GM21619 (cell line): Measurements from ENCODE around the gene HNRNPD.
"Not testable (repeated sequence)": the region's sequence is repeated elsewhere in the genome, so short reads cannot be mapped to it uniquely, and the experiment has no call there.

Experiments used
- ATAC-seq: cut with Tn5 transposase; IDR thresholded peaks from one replicate; pipeline ENCODE4 v1.9.1; 2021; ENCODE audit not compliant: unreplicated experiment

HNRNPD gene

GRCh38 chr4:82373486-82373815 lies 340 bp downstream of the HNRNPD start:
- peak; percentile 9 for ATAC-seq

DNA sequence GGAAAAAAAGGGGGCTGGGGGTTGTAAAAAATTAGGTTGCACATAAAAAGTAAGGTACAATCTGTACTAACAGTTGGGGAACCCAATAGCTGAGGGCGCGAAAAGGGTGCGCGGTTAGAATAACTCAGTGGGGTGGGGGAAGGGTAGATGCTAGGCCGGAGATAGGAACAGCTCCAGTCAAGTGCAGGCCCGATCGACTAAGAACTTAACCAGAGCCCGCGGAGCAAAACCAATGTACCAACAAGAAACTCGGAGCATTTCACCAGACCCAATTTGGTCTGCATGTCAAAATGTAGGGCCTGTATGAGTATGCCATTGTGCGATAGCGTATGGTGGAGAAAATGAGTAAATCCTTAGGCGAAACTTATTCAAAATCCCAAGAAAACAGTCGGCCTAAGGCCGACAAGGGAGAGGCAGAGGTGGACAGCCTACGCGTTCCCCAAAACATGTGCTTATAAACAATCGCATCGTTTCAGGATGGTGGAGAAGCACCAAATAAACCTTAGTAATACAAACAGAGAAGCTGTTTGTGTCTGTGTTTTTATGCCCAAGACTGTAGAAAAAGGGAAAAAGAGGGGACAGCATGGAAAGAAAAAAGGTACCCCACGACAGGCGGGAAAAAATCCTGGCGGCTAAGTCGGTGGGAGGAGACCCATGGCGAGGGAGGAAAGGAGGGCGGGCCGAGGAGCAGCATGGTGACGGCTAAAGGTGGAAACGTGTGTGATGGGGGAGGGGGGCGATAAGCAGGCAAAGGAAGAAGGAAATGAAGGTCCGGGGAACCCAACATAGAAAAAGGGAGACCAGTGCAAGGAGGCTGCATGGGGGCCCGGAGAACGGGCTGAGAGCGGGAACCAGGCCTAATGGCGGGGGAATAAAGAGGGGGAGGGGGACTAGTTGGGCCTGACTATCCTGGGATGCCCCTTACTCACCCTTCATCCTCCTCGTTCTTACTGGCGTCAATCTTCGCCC lies 990 bp downstream of the HNRNPD start:
- ATAC-seq = peak; percentile 16

GRCh38 chr4:82371497-82371896 lies 2.3 kb downstream of the HNRNPD start:
- ATAC-seq = no peak

DNA sequence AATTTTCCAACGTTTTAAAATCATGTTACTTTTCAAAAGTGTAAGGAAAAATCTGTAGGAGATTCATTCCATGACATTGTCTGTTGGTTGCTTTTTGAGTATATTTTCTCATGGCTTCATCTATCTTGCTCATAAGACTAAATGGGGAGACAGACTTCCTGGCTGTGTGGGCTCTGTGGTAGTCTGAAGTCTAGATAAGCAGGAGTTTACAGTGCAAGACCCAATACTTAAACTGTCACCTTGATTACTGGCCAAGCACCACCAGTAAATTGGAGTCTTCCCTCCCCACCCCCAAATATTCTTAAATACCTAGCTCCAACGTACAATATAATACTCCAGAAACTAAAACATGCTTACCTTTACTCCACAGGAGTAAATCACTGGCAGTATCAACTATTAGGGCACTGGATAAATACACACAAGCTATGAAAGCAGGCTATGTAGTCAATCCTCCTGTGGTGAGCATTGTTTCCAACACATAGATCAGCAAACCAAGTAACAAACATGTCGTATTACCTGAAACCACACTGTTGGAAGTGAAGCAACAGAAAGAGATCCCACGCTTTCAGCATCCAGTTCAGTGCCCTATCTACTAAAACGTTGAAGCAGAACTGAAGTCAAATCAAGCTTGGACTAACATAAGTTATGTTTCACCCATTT lies 6.2 kb downstream of the HNRNPD start:
- ATAC-seq = no peak

DNA sequence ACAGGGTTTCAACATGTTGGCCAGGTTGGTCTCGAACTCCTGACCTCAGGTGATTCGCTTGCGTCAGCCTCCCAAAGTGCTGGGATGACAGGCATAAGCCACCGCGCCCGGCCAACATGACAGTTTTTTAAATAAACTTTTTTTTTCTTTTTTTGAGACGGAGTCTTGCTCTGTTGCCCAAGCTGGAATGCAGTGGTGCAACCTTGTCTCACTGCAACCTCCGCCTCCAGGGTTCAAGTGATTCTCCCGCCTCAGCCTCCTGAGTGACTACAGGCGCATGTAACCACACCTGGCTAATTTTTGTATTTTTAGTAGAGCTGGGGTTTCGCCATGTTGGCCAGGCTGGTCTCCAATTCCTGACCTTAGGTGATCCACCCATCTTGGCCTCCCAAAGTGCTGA lies 7.4 kb downstream of the HNRNPD start:
- not testable (repeated sequence) for ATAC-seq

DNA sequence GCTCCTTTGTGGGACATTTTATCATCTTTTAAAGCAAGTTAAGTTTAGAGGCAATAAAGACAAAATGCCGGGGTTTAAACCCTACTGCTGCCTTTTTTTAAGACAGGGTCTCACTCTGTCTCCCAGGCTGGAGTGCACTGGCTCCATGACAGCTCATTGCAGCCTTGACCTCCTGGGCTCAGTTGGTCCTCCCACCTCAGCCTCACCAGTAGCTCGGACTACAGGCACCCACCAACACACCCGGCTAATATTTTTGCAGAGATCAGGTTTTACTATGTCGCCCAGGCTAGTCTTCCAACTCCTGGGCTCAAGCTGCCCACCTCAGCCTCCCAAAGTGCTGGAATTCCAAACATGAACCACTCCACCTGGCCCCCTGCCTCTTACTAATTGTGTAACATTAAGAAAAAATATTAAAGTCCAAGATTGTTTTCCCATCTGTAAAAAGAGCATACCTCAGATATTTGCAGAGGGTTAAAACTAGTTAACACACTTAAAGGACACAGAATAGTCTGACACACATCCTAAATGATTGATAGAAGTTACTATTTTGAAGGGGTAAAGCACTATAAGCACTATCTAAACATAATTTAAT lies 9.8 kb downstream of the HNRNPD start:
- no peak for ATAC-seq

DNA sequence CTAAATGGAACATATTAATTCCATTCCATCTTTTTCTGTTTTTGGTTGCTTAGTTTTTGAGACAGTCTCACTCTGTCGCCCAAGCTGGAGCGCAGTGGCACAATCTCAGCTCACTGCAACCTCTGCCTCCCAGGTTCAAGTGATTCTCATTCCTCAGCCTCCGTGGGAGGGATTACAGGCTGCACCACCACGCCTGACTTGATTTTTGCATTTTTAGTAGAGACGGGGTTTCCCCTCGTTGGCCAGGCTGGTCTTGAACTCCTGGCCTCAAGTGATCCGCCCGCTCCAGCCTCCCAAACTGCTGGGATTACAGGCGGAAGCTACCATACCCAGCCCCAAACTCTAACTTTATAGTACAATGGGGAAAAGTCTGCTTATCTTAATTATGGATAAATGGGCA lies 11.2 kb downstream of the HNRNPD start:
- ATAC-seq = peak; percentile 57

DNA sequence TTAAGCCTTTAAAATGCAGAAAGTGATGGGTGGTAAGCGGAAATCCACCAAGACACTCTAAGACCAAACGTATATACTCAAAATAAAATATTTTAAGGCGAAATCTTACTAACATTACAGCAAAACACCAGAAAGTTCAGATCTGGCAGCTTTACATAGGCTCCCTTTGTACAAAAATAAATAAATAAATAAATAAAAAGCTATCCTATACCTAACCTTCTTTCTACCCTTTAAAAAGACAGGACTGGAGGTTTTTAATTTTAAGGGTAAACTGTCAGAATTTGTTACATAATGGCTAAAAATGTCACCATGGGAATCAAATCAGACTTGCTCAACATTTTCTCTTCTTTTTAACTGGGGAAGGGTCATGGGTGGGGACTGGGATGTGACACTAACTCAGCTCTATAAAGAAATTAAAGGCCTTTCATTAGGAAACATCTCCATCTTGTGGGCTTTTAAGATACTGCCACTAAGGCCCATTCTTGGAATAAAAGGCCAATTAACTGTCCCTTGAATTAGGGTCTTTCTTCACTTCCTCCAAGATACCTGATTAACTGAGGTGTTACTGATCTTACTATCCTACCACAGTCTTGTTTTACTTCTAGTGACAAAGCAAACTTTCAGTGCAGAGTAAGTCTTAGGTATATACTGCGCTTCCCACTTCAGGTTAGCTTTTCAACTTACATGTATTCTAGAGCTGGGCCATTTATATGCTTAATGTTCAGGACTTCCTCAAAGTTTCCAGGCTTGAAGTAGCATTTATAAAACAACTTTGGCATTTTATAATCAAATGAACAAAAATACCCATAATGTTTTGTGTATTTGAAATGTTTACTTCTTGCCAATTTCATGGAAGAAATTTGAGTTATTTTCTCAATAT lies 13.3 kb downstream of the HNRNPD start:
- no peak for ATAC-seq

DNA sequence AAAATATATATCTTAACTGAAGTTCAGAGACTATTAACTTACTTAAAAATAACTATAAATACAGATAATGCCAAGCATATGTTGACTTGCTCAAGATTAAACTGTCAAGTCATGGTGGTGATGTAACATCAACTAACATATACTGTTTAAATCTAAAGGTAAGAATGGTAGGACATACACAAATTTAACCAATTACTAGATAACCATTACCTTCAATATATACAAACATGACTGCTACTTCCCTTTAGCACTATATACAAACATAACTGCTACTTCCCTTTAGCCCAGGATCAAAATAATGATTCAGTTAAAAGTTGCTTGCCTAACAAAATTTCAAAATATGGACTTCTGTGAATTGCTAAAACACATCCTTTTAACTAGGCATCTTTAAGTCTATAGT lies 14.9 kb downstream of the HNRNPD start:
- no peak for ATAC-seq

- no peak for ATAC-seq
Measured at GRCh38 chr4:82357640-82358039, 16.2 kb downstream of the HNRNPD start.

- ATAC-seq = no peak
Measured at GRCh38 chr4:82354788-82355187, 19.0 kb downstream of the HNRNPD start.

- ATAC-seq = peak; percentile 46
Measured at GRCh38 chr4:82352825-82353366, 20.9 kb downstream of the HNRNPD start.

DNA sequence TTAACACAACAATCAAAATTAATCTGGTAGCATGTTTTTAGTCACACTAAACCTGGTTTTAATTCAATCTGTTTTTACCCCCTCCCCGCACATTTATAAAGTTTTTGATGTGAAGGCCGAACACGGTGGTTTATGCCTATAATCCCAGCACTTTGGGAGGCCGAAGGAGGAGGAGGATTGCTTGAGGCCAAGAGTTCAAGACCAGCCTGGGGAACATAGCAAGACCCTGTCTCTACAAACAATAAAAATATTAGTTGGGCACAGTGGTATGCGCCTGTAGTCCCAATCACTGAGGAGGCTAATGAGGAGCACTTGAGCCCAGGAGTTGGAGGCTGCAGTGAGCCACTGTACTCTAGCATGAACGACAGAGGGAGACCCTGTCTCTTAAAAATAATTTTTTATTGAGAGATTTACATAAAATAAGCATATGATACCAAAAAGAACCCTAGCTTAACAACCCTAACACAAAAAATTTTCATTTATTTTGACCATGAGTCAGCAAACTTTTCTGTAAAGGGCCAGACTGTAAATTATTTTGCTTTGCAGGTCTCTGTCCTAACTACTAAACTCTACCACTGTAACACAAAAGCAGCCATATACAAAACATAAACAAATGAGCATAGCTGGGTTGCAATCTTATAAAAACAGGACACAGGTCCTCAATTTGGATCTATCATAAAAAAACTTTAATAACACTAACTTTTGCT lies 21.5 kb downstream of the HNRNPD start:
- no peak for ATAC-seq

DNA sequence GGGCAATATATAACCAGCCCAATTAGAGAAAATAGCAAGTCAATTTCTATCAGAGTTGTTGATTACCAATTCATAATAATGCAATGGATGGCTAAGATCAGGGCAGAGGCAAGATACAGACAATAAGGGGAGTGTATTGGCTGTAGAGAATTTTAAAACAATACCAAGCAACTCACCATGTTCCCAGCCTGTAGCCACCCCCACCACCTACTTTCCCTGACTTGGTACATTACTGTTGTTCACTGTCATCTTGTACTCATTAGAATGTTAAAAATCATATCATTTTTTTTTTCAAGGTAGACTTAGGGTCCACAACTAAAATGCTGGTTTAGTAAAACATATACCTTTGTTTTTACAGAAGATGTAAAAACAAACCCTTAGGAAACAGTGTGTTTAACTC lies 27.7 kb downstream of the HNRNPD start:
- ATAC-seq = no peak

DNA sequence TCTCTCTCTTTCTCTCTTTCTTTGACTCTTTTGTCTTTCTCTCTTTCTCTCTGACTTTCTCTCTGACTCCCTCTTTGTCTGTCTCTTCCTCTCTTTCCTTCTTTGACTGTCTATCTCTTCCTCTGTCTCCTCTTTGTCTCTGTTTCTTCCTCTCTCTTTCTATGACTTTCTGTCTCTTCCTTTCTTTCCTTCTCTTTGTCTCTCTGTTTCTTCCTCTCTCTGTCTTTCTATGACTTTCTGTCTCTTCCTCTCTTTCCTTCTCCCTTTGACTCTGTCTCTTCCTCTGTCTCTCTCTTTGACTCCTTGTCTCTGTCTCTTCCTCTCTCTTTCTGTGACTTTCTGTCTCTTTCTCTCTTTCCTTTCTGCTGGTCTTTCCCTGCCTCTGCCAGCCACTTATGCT lies 38.7 kb downstream of the HNRNPD start:
- ATAC-seq = no peak

- ATAC-seq = not testable (repeated sequence)
Measured at GRCh38 chr4:82333641-82334040, 40.1 kb downstream of the HNRNPD start.

- ATAC-seq = no peak
Measured at GRCh38 chr4:82331814-82332213, 42.0 kb downstream of the HNRNPD start.

GRCh38 chr4:82320351-82320750 lies 53.4 kb downstream of the HNRNPD start:
- ATAC-seq = no peak

DNA sequence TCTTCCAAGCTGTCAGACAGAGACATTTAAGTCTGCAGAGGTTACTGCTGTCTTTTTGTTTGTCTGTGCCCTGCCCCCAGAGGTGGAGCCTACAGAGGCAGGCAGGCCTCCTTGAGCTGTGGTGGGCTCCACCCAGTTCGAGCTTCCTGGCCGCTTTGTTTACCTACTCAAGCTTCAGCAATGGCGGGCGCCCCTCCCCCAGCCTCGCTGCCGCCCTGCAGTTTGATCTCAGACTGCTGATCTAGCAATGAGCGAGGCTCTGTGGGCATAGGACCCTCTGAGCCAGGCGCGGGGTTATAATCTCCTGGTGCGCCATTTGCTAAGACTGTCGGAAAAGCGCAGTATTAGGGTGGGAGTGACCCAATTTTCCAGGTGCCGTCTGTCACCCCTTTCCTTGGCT lies 70.7 kb downstream of the HNRNPD start:
- ATAC-seq = not testable (repeated sequence)
